Testis (tissue), 2 donors: ENCODE measurements around the gene PTPN7.

ENCODE experiments used
- POLR2A ChIP-seq: fragments of 450-650 bp; IDR thresholded peaks from one replicate; pipeline ENCODE4 v1.6.1; 2017; ENCODE audit warnings: antibody characterized with exemption, mild to moderate bottlenecking, moderate library complexity
- TF ChIP-seq, protein P1 (sequence below), 3 experiments: fragments of 450-650 bp in 2 of 3; fragments of 200-600 bp in 1 of 3; sonication (generic) in 1 of 3; IDR thresholded peaks; one replicate each; pipeline ENCODE4 v1.5.1; 2016 to 2019; ENCODE audit warnings: antibody characterized with exemption in 3 of 3, mild to moderate bottlenecking in 2 of 3, moderate library complexity in 1 of 3

- TF ChIP-seq, protein P1, sequence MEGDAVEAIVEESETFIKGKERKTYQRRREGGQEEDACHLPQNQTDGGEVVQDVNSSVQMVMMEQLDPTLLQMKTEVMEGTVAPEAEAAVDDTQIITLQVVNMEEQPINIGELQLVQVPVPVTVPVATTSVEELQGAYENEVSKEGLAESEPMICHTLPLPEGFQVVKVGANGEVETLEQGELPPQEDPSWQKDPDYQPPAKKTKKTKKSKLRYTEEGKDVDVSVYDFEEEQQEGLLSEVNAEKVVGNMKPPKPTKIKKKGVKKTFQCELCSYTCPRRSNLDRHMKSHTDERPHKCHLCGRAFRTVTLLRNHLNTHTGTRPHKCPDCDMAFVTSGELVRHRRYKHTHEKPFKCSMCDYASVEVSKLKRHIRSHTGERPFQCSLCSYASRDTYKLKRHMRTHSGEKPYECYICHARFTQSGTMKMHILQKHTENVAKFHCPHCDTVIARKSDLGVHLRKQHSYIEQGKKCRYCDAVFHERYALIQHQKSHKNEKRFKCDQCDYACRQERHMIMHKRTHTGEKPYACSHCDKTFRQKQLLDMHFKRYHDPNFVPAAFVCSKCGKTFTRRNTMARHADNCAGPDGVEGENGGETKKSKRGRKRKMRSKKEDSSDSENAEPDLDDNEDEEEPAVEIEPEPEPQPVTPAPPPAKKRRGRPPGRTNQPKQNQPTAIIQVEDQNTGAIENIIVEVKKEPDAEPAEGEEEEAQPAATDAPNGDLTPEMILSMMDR (IDR thresholded peaks at IDR 0.05) = no peak
- TF ChIP-seq POLR2A = no peak
These were observed 13.6 kb upstream of the PTPN7 start for GRCh38 chr1:202173993-202174392.
